PC-9 (cell line): Measurements from ENCODE around the gene GSDME. TPM values are rescaled to one million over a fixed set of nuclear protein-coding genes. Genes with fewer than 3 reads are reported as not detected.

Source experiments
- BruUV-seq: library from RNA; stranded (reverse); fragments of 400-500 nt; replicated peaks from 2 replicates; lab custom pipeline; 2021; lab: Mats Ljungman, UMichigan
- CTCF ChIA-PET: fragments of 300-600 bp; sonication (Branson Sonifier 250); formaldehyde crosslinking; loops from one replicate; lab custom pipeline; 2022; ENCODE audit warnings: antibody characterized with exemption; lab: Charles Lee
- POLR2A ChIA-PET: fragments of 300-600 bp; sonication (Branson Sonifier 250); formaldehyde crosslinking; loops from one replicate; lab custom pipeline; 2022; ENCODE audit warnings: antibody characterized with exemption; ENCODE audit not compliant: unreplicated experiment; lab: Charles Lee
- DNase-seq, 2 experiments: peaks; one replicate each; pipeline versions ENCODE4 v3.0.0 to v3.0.0-alpha.2; 2015 to 2022; ENCODE audit warnings: mixed read lengths in 1 of 2
- H2AFZ ChIP-seq: fragments of 200-600 bp; sonication (generic); 2 replicates; pipeline ENCODE4 v1.8.1; 2017; ENCODE audit warnings: antibody characterized with exemption
- H3F3A ChIP-seq: fragments of 200-600 bp; sonication (generic); 2 replicates; pipeline ENCODE4 v1.8.1; 2017; ENCODE audit warnings: antibody characterized with exemption, mild to moderate bottlenecking, low read depth; ENCODE audit not compliant: insufficient read depth
- H3K27ac ChIP-seq: fragments of 200-600 bp; sonication (generic); 2 replicates; pipeline ENCODE4 v1.6.1; 2016; ENCODE audit warnings: mixed run types
- H3K27me3 ChIP-seq: fragments of 200-600 bp; sonication (generic); 2 replicates; pipeline ENCODE4 v1.6.1; 2016; ENCODE audit warnings: low read depth, mixed run types; ENCODE audit not compliant: insufficient read depth
- H3K36me3 ChIP-seq: fragments of 200-600 bp; sonication (generic); 2 replicates; pipeline ENCODE4 v1.6.1; 2016; ENCODE audit warnings: low read depth, mixed run types
- H3K4me1 ChIP-seq: fragments of 200-600 bp; sonication (generic); replicated peaks from 2 replicates; pipeline ENCODE4 v1.6.1; 2016; ENCODE audit warnings: mixed run types; ENCODE audit not compliant: insufficient read depth
- H3K4me2 ChIP-seq: fragments of 200-600 bp; sonication (generic); 2 replicates; pipeline ENCODE4 v1.6.1; 2017; ENCODE audit warnings: mixed run types
- H3K4me3 ChIP-seq: fragments of 200-600 bp; sonication (generic); 2 replicates; pipeline ENCODE4 v1.6.1; 2016; ENCODE audit warnings: mixed run types
- H3K79me2 ChIP-seq: fragments of 200-600 bp; sonication (generic); 2 replicates; pipeline ENCODE4 v1.6.1; 2017; ENCODE audit warnings: low read depth, mixed run types
- H3K9me2 ChIP-seq: fragments of 200-600 bp; sonication (generic); 2 replicates; pipeline ENCODE4 v1.8.1; 2017; ENCODE audit warnings: mild to moderate bottlenecking; ENCODE audit not compliant: insufficient read depth
- H3K9me3 ChIP-seq: fragments of 200-600 bp; sonication (generic); 2 replicates; pipeline ENCODE4 v1.8.1; 2016; ENCODE audit warnings: low read depth; ENCODE audit not compliant: insufficient read depth
- H4K20me1 ChIP-seq: fragments of 200-600 bp; sonication (generic); 2 replicates; pipeline ENCODE4 v1.8.1; 2017; ENCODE audit not compliant: insufficient read depth
- EZH2 ChIP-seq: fragments of 200-600 bp; sonication (generic); IDR thresholded peaks from 2 replicates; pipeline ENCODE4 v1.8.0; 2017; ENCODE audit warnings: antibody characterized with exemption, low read depth
- intact Hi-C: fragments of 100-400 bp; cut with micrococcal nuclease; formaldehyde crosslinking; loops from one replicate; pipeline ENCODE4 v1.10.0; 2022; ENCODE audit not compliant: unreplicated experiment
- total RNA-seq: library from RNA; stranded (reverse); gene quantifications from 2 replicates; pipeline ENCODE4 v1.2.3, GENCODE V29; 2021
- TF ChIP-seq, protein P1 (sequence below): fragments of 200-600 bp; sonication (generic); conservative IDR thresholded peaks from 2 replicates; pipeline ENCODE4 v1.6.1; 2017; ENCODE audit warnings: mixed run types, antibody characterized with exemption, mild to moderate bottlenecking, moderate library complexity

The GSDME gene
- total RNA-seq, 1 experiment from 2014 or later, result 11.5 TPM

DNA sequence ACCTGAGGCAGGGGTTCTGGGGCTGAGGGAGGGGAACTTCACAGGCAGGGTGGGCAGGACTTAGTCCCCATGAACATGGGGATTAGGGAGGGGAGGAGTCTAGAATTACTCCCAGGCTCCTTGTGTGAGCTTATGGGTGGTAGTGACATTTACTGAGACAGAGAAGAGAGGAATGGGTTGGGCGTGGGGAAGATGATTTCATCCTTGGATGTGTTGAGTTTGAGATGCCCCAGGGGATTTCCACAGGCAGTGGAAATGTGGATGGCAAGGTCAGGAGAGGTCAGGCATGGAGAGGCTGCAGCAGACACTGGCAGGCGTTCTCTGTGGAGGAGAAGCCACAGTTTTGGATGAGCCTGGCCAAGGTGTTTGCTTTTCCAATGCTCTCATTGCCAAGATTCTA is 26.4 kb upstream of the GSDME start:
- H3K27ac ChIP-seq, result no peak overlapping the region
- no peak overlapping the region for H2AFZ ChIP-seq
- H3K27me3 ChIP-seq, result no peaks in the 10 kb centered on the region
- ChIA-PET POLR2A (no interaction called here), CTCF (no interaction called here)
- no peak overlapping the region for H3K4me2 ChIP-seq
- no peaks in the 10 kb centered on the region for H4K20me1 ChIP-seq
- peaks cover 21% of the 10 kb centered on the region for H3F3A ChIP-seq
- H3K36me3 ChIP-seq, result no peaks in the 10 kb centered on the region
- TF ChIP-seq, protein P1, sequence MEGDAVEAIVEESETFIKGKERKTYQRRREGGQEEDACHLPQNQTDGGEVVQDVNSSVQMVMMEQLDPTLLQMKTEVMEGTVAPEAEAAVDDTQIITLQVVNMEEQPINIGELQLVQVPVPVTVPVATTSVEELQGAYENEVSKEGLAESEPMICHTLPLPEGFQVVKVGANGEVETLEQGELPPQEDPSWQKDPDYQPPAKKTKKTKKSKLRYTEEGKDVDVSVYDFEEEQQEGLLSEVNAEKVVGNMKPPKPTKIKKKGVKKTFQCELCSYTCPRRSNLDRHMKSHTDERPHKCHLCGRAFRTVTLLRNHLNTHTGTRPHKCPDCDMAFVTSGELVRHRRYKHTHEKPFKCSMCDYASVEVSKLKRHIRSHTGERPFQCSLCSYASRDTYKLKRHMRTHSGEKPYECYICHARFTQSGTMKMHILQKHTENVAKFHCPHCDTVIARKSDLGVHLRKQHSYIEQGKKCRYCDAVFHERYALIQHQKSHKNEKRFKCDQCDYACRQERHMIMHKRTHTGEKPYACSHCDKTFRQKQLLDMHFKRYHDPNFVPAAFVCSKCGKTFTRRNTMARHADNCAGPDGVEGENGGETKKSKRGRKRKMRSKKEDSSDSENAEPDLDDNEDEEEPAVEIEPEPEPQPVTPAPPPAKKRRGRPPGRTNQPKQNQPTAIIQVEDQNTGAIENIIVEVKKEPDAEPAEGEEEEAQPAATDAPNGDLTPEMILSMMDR, result no peak
- no peak for TF ChIP-seq EZH2
- no peaks in the 10 kb centered on the region for H3K79me2 ChIP-seq
- H3K9me2 ChIP-seq, result no peaks in the 10 kb centered on the region
- H3K9me3 ChIP-seq, result peaks cover 10% of the 10 kb centered on the region; the same call in 1 of the 2 replicates
- BruUV-seq, result no TSS peak
- DNase-seq, result no peak
- no peak overlapping the region for H3K4me3 ChIP-seq
- H3K4me1 ChIP-seq, result peaks cover 18% of the 10 kb centered on the region
- intact Hi-C loops, result no loop called here

DNA sequence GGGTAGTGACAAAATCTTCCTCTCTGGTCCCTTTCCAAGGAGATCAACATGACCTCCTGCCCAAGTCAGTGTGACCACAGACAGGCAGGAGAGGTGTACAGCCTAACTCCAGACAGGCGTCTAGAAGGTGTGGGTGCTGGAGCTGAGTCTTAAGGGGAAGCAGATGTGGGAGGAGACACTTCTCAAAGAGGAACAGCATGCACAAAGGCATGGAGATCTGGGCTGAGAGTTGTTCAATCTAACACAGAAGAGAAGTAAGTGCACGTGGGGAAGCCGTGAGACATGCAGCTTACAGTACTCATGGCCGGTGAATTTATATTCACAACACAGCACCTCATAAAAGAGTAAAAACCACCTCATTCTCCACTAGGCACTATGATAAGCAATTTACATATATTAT is 23.8 kb upstream of the GSDME start:
- TF ChIP-seq, protein P1, result no peak
- TF ChIP-seq EZH2, result no peak
- Histone ChIP-seq H3K4me2 (no peak overlapping the region), H3K79me2 (no peaks in the 10 kb centered on the region), H4K20me1 (no peaks in the 10 kb centered on the region), H3K36me3 (no peaks in the 10 kb centered on the region), H3K9me2 (no peaks in the 10 kb centered on the region), H3K4me1 (peaks cover 3% of the 10 kb centered on the region), H3K9me3 (peaks cover 10% of the 10 kb centered on the region; the same call in 1 of the 2 replicates), H3K4me3 (no peak overlapping the region), H3F3A (no peaks in the 10 kb centered on the region), H2AFZ (no peak overlapping the region), H3K27me3 (no peaks in the 10 kb centered on the region), H3K27ac (no peak overlapping the region)
- no peak for DNase-seq
- POLR2A ChIA-PET, result no interaction called here
- CTCF ChIA-PET, result no interaction called here
- intact Hi-C loops, result no loop called here
- BruUV-seq, result no TSS peak

DNA sequence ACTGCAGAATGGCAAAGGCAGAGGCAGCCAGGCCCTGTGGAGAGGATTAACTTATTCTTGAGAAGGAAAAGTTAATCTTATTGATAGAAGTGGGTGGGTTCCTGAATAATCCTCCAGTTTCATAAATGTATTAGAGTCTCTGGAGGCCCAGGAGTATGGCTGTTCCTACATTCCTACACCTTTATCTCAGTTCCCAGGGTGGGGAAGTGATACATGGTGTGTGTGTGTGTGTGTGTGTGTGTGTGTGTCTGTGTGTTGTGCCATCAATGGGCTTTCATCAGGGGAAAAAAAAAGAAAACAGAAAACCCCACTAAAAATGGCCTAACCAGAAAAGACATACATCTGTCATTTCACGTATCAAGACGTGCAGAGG is 22.0 kb upstream of the GSDME start:
- POLR2A ChIA-PET, result no interaction called here
- CTCF ChIA-PET, result interaction anchor here (0.8 kb wide), 1 partner anchor 132 kb away, joined by 9 read pairs; no protein-coding TSS in a partner anchor
- TF ChIP-seq, protein P1, result no peak
- TF ChIP-seq EZH2, result no peak

More for the DNA sequence above, 22.0 kb upstream of the GSDME start:
- Histone ChIP-seq H3K27me3 (no peaks in the 10 kb centered on the region), H4K20me1 (no peaks in the 10 kb centered on the region), H3K79me2 (no peaks in the 10 kb centered on the region), H3K4me2 (no peak overlapping the region), H3K4me3 (no peak overlapping the region), H3K4me1 (peaks cover 13% of the 10 kb centered on the region), H2AFZ (no peak overlapping the region), H3K27ac (no peak overlapping the region), H3K9me2 (no peaks in the 10 kb centered on the region), H3K36me3 (no peaks in the 10 kb centered on the region), H3K9me3 (peaks cover 10% of the 10 kb centered on the region; the same call in 1 of the 2 replicates), H3F3A (peaks cover 10% of the 10 kb centered on the region)
- DNase-seq, result no peak
- BruUV-seq, result no TSS peak
- intact Hi-C loops, result no loop called here
